Panc1 (cell line): ENCODE results near the gene MAPKBP1.

Experiments
- CTCF ChIP-seq: fragments of 450-650 bp; IDR thresholded peaks from 2 replicates; pipeline ENCODE4 v1.5.1; 2017; ENCODE audit warnings: mild to moderate bottlenecking
- POLR2AphosphoS5 ChIP-seq: IDR thresholded peaks from 2 replicates; pipeline ENCODE4 v1.6.1; 2012; ENCODE audit warnings: mild to moderate bottlenecking, low read depth, low read length, moderate library complexity
- REST ChIP-seq, 2 experiments: IDR thresholded peaks; 2 replicates each; pipeline ENCODE4 v1.6.1; 2011 to 2012; ENCODE audit warnings: low read depth in 2 of 2, control low read depth in 1 of 2, low read length in 1 of 2, mild to moderate bottlenecking in 1 of 2, moderate library complexity in 1 of 2; ENCODE audit not compliant: insufficient read depth in 1 of 2
- SIN3A ChIP-seq: IDR thresholded peaks from 2 replicates; pipeline ENCODE4 v1.6.1; 2012; ENCODE audit warnings: low read depth, mild to moderate bottlenecking, low read length, moderate library complexity, borderline replicate concordance; ENCODE audit not compliant: insufficient read depth

GRCh38 chr15:41855261-41855961 is 81.1 kb downstream of the MAPKBP1 start:
- TF ChIP-seq CTCF (no peak), POLR2AphosphoS5 (no peak), REST (IDR thresholded peaks at IDR 0.05; ENCODE audit: insufficient read depth in 1 of 2, low read depth in 2 of 2, low read length in 1 of 2) (no peak), SIN3A (no peak)
